ENCODE results near the gene VGLL4. TPM values are rescaled to one million over a fixed set of nuclear protein-coding genes. Genes with fewer than 3 reads are reported as not detected.

Gene VGLL4
- polyA plus RNA-seq, 2 of the 4 experiments (the other 2 are of a cell fraction): 24.7 to 28.1 TPM

GRCh38 chr3:11661052-11661656 is 17.4 kb upstream of the VGLL4 start:
- CTCF ChIA-PET: interaction anchor here (0.8 to 4.1 kb wide), 8 partner anchors 10 to 174 kb away, joined by 3 to 20 read pairs (median 4); no protein-coding TSS in a partner anchor
- FAIRE-seq: no peak
- POLR2A ChIA-PET: no interaction called here

DNA sequence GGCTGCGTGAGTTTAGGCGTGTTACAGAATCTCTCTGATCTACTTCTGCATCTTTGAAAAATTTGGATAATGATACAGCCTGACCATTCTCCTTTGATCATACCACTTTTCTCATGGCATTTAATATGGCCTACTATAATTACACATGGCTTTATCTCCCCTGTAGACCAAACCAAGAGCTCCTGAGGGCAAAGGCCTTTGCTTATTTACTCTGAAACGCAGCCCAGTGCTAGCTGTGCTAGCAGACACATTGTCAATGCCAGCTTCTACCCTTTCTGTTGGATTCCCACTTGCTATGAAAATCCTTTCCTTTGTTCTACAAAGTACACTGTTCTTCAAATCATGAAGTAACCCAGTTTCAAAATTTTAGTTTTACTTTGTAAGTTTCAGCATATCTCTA is 16.5 kb upstream of the VGLL4 start:
- Histone ChIP-seq H3K4me3 (no peak overlapping the region), H3K4me1 (peaks cover 19% of the 10 kb centered on the region), H3K4me2 (peak overlapping the region; percentile 52; the same call in 2 of the 3 replicates), H3K9me3 (peaks cover 7% of the 10 kb centered on the region; the same call in 1 of the 3 replicates), H3K27ac (peak overlapping the region in 1 of 2 experiments; percentile 40; a peak in 1 of 6 replicates)
- POLR2A ChIA-PET: no interaction called here
- no peak for DNase-seq (ENCODE audit: low read depth in 1 of 2, low spot score in 1 of 2)
- whole genome bisulfite sequencing (ENCODE audit: missing lambda C conversion rate): 41% methylated on average over 3 of the region's 3 CpGs
- no peak for ATAC-seq
- CTCF ChIA-PET: interaction anchor here (0.7 to 4.1 kb wide), 4 partner anchors 9 to 217 kb away, joined by 3 to 20 read pairs (median 4); no protein-coding TSS in a partner anchor
- FAIRE-seq: no peak
- TF ChIP-seq NR3C1 (IDR thresholded peaks at IDR 0.05): no peak
- TF ChIP-seq, protein P1, sequence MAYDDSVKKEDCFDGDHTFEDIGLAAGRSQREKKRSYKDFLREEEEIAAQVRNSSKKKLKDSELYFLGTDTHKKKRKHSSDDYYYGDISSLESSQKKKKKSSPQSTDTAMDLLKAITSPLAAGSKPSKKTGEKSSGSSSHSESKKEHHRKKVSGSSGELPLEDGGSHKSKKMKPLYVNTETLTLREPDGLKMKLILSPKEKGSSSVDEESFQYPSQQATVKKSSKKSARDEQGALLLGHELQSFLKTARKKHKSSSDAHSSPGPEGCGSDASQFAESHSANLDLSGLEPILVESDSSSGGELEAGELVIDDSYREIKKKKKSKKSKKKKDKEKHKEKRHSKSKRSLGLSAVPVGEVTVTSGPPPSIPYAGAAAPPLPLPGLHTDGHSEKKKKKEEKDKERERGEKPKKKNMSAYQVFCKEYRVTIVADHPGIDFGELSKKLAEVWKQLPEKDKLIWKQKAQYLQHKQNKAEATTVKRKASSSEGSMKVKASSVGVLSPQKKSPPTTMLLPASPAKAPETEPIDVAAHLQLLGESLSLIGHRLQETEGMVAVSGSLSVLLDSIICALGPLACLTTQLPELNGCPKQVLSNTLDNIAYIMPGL (CRISPR knock-in tag; IDR thresholded peaks at IDR 0.05; ENCODE audit: borderline replicate concordance): no peak
- no peak for TF ChIP-seq RARB (CRISPR knock-in tag; IDR thresholded peaks at IDR 0.05)
- TF ChIP-seq ESRRA (IDR thresholded peaks at IDR 0.05; ENCODE audit: borderline replicate concordance, low read length): no peak
- no peak for TF ChIP-seq ZFP36 (IDR thresholded peaks at IDR 0.05; ENCODE audit: borderline replicate concordance, partially characterized antibody)
- no peak for TF ChIP-seq CBX2 (IDR thresholded peaks at IDR 0.05; ENCODE audit: borderline replicate concordance, low read depth)
- no peak for TF ChIP-seq KDM5A (IDR thresholded peaks at IDR 0.05)
- TF ChIP-seq POLR2A (IDR thresholded peaks at IDR 0.05; ENCODE audit: low read length): no peak
- TF ChIP-seq CBX8 (IDR thresholded peaks at IDR 0.05): no peak
- no peak for TF ChIP-seq HEYL (CRISPR knock-in tag; IDR thresholded peaks at IDR 0.05)
- no peak for TF ChIP-seq HOXB13 (CRISPR knock-in tag; IDR thresholded peaks at IDR 0.05; ENCODE audit: low read depth)
- no peak for TF ChIP-seq KDM1A (IDR thresholded peaks at IDR 0.05; ENCODE audit: low read depth)
- TF ChIP-seq EHMT2 (IDR thresholded peaks at IDR 0.05; ENCODE audit: low read depth): no peak
- TF ChIP-seq, protein P2, sequence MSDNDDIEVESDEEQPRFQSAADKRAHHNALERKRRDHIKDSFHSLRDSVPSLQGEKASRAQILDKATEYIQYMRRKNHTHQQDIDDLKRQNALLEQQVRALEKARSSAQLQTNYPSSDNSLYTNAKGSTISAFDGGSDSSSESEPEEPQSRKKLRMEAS (IDR thresholded peaks at IDR 0.05): no peak
- TF ChIP-seq FOXS1 (CRISPR knock-in tag; IDR thresholded peaks at IDR 0.05): no peak
- no peak for TF ChIP-seq RFX5 (IDR thresholded peaks at IDR 0.05)
- TF ChIP-seq RAD21 (conservative IDR thresholded peaks at IDR 0.05 in 1 of 2, IDR thresholded peaks at IDR 0.05 in 1 of 2): no peak

More at GRCh38 chr3:11661052-11661656, 17.4 kb upstream of the VGLL4 start:
- Histone ChIP-seq H3K4me3 (no peak overlapping the region), H3K27ac (peak overlapping the region; percentile 27 to 64; a peak in 4 of 6 replicates), H3K9me3 (peaks cover 7% of the 10 kb centered on the region; the same call in 1 of the 3 replicates), H3K4me1 (peaks cover 19% of the 10 kb centered on the region), H3K4me2 (peak overlapping the region; percentile 52)
- TF ChIP-seq ZC3H11A (IDR thresholded peaks at IDR 0.05) (peak; percentile 97), FOSL2 (IDR thresholded peaks at IDR 0.05) (peak; percentile 16; the same call in 1 of the 2 replicates), FOSL2 (CRISPR knock-in tag; IDR thresholded peaks at IDR 0.05) (peak; percentile 26), FOSB (CRISPR knock-in tag; IDR thresholded peaks at IDR 0.05) (no peak)
- peak; percentile 29 to 60 for DNase-seq (ENCODE audit: low read depth in 1 of 2, low spot score in 1 of 2)
- peak; percentile 64 to 84; a peak in 4 of 6 replicates for ATAC-seq
- 44% methylated on average over 7 of the region's 7 CpGs for WGBS (ENCODE audit: missing lambda C conversion rate)

DNA sequence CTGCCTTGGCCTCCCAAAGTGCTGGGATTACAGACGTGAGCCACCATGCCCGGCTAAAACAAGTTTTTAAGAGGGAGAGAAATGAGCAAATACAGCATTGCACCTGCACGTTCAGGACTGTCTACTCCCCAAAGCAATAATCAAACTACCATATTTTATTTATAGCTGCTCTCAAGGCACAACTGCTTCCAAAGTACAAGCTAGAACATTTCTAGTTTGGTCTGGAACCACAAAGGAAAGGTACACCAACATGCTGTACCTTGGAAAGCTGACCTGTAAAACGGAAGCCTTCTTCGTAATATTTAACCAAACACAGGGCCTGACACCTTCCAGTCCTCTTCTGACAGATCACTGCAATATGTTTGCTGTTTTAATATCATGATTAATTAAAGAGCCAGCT is 14.5 kb upstream of the VGLL4 start:
- ATAC-seq (no peak), FAIRE-seq (no peak), DNase-seq (ENCODE audit: low read depth in 1 of 2, low spot score in 1 of 2) (no peak)
- POLR2A ChIA-PET: no interaction called here
- H3K4me2 ChIP-seq: no peak overlapping the region
- CTCF ChIA-PET: interaction anchor here (0.8 to 1.4 kb wide), 4 partner anchors 14 to 279 kb away, joined by 3 read pairs; no protein-coding TSS in a partner anchor
- H3K4me1 ChIP-seq: peaks cover 19% of the 10 kb centered on the region
- WGBS (ENCODE audit: missing lambda C conversion rate): 67% methylated on average over 5 of the region's 5 CpGs
- no peak overlapping the region for H3K27ac ChIP-seq
- H3K4me3 ChIP-seq: no peak overlapping the region
- TF ChIP-seq USF2 (IDR thresholded peaks at IDR 0.05): no peak
- peaks cover 7% of the 10 kb centered on the region; the same call in 1 of the 3 replicates for H3K9me3 ChIP-seq

Data from A549 (cell line).